ENCODE results near the gene MSL1.
A peak's percentile ranks its signal among the peaks of the same experiment; 100 is the strongest.

The MSL1 gene

GRCh38 chr17:40093005-40093579 lies 28.7 kb upstream of the MSL1 start:
- H3K4me3 ChIP-seq = no peak overlapping the region
- no peak for TF ChIP-seq CTCF (IDR thresholded peaks at IDR 0.05)
- peak; percentile 71 for DNase-seq (ENCODE audit: low spot score)
- H3K27ac ChIP-seq = peak overlapping the region; percentile 89 to 96

- peak overlapping the region; percentile 2 for H3K4me3 ChIP-seq
- TF ChIP-seq CTCF (IDR thresholded peaks at IDR 0.05) = no peak
- DNase-seq (ENCODE audit: low spot score) = peak; percentile 74
- H3K27ac ChIP-seq = peak overlapping the region; percentile 89 to 96
Measured at GRCh38 chr17:40093580-40094201, 28.1 kb upstream of the MSL1 start.

- no peak for TF ChIP-seq CTCF (IDR thresholded peaks at IDR 0.05)
- Histone ChIP-seq H3K27ac (peak overlapping the region; percentile 89 to 96), H3K4me3 (peak overlapping the region; percentile 83)
- peak; percentile 74 for DNase-seq (ENCODE audit: low spot score)
Measured at GRCh38 chr17:40094874-40095273, 26.9 kb upstream of the MSL1 start.

- no peak for TF ChIP-seq CTCF (IDR thresholded peaks at IDR 0.05)
- peak overlapping the region; percentile 83 for H3K4me3 ChIP-seq
- DNase-seq (ENCODE audit: low spot score) = peak; percentile 79
- H3K27ac ChIP-seq = peak overlapping the region; percentile 89 to 96
Measured at GRCh38 chr17:40095351-40095943, 26.3 kb upstream of the MSL1 start.

GRCh38 chr17:40095944-40096791 lies 25.6 kb upstream of the MSL1 start:
- no peak for TF ChIP-seq CTCF (IDR thresholded peaks at IDR 0.05)
- peak overlapping the region; percentile 89 to 96 for H3K27ac ChIP-seq
- peak overlapping the region; percentile 83 for H3K4me3 ChIP-seq
- DNase-seq (ENCODE audit: low spot score) = peak; percentile 76

- Histone ChIP-seq H3K4me3 (peak overlapping the region; percentile 83), H3K27ac (peak overlapping the region; percentile 89 to 96)
- DNase-seq (ENCODE audit: low spot score) = peak; percentile 73
- no peak for TF ChIP-seq CTCF (IDR thresholded peaks at IDR 0.05)
Measured at GRCh38 chr17:40097087-40097486, 24.7 kb upstream of the MSL1 start.
